ENCODE data around the gene LENG8.
A peak's percentile ranks its signal among the peaks of the same experiment; 100 is the strongest.
"Not testable (repeated sequence)": the region's sequence is repeated elsewhere in the genome, so short reads cannot be mapped to it uniquely, and the experiment has no call there.

Gene LENG8

DNA sequence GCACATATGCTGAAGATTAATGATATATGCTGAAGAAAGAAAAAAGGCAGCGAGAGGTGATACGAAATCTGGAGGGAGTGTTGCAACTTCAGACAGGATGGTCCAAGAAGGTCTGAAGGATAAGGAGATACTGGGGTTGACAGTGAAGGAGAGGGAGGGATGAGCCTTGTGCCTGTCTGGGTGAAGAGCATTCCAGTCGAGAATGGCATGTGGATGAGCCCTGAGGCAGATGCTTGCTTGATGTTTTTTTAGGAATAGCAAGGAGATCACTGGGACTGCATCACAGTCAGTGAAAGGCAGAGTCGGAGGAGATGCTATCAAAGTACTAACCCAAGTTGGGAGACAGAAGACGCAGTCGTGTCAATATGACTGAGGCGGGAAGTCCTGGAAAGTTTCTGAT is 40.3 kb downstream of the LENG8 start:
- no peak for DNase-seq

DNA sequence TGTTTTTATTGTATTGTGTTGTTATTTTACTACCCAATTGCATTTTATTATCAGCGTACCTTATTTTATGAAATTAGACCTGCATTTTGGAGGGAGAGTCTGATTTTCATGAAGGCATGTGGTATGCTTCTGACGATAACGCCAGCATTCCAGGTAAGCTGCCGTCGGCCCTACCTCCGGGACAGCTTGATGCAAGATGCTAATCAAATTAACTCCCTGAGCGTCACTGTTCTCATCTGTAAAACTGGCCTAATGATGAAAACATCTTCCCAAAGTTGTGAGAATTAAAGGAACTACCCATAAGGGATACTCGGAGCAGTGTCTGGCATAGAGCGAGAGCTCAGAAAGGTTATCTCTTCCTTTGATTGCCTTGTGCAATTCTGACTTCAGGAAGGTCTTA is 40.8 kb downstream of the LENG8 start:
- DNase-seq: no peak

GRCh38 chr19:54492568-54492967 is 43.6 kb downstream of the LENG8 start:
- DNase-seq: no peak

DNA sequence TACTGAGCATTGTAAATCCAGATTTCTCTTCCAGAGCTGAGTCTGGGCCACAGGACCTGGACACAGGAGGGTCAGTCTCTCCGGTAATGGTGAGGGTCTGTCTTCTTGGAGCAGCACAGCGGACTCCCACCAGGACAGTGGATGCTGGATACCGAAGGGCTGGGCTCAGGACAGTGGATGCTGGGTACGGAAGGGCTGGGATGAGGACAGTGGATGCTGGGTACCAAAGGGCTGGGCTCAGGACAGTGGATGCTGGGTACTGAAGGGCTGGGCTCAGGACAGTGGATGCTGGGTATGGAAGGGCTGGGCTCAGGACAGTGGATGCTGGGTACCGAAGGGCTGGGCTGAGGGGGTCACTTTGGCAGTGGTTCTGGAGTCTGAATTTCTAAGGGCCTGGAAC is 44.1 kb downstream of the LENG8 start:
- DNase-seq: not testable (repeated sequence)

DNA sequence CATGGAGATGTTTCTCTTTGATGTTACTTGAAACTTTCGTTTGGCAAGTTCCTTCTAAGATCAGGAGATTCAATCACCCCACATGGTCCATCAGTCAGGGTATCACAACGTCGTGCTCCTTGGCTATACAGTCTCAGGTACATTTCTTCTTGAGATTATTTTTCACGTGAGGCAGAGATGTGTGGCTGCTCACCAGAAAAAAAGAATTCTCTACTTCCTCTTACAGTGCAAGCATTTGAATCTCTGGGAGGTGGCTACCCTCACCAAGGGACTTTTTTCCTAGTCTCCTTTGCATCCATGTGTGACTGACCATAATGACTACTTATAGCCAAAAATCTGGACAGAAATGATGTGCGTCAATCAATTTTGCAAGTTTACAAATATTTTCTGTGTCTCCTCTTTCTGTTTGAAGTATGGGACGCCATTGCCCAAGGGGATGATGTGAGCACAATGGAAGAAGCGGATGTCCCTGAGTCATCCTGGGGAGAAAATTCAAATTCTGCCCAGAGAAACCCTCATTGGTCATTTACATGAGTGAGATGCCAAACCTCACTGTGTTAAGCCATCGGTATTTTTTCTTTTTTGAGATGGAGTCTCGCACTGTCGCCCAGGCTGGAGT is 45.1 kb downstream of the LENG8 start:
- peak in 2 of 3 donors; percentile 38 for DNase-seq

DNA sequence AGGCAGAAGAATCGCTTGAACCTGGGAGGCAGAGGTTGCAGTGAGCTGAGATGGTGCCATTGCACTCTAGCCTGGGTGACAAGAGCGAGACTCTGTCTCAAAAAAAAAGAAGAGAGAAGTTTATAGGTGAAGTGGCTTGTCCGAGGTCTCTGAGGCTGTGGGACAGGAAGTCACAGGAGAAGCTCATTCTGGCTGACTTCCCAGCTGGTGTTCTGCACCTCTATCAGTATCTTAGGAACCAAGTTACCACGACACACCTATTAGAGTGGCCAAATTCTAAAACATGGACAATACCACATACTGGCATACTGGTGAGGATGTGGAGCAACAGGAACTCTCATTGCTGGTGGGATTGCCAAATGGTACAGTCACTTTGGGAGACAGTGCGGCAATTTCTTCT is 46.3 kb downstream of the LENG8 start:
- DNase-seq: not testable (repeated sequence)

DNA sequence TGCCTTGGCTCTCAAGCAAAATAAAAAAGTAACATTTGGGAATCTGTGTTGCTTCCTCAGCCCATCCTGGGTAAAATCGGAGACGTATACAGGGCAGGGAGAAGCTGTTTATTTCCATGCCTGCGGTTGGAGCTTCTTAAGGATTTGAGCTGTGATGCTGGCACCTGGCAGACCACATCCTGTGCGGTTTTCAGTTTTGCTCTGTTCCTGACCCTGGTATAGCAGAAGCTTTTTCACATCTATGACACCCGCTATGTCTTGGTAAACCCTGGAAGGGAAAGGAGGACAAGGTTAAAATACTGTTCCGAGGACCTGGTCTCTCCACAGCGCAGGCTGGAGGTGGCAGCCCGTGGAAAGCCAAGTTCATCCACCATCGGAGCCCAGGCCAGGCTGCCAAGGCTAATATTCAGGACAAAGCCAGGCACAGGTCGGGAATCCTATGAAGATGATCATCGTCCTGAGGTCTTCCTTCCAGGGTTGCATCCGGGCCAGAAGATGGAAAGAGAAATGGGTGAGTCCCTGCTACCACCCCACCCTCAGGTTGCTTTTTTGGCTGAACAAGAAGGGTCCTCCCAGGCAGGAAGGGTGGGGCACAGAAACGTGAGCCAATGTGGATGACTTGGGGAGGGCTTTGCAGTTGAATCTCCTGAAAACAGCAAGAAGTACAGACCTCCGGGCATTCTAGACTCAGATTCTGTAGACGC is 48.9 kb downstream of the LENG8 start:
- DNase-seq: not testable (repeated sequence)

- peak in 1 of 3 donors; percentile 38 for DNase-seq
Measured at GRCh38 chr19:54498451-54498772, 49.4 kb downstream of the LENG8 start.

DNA sequence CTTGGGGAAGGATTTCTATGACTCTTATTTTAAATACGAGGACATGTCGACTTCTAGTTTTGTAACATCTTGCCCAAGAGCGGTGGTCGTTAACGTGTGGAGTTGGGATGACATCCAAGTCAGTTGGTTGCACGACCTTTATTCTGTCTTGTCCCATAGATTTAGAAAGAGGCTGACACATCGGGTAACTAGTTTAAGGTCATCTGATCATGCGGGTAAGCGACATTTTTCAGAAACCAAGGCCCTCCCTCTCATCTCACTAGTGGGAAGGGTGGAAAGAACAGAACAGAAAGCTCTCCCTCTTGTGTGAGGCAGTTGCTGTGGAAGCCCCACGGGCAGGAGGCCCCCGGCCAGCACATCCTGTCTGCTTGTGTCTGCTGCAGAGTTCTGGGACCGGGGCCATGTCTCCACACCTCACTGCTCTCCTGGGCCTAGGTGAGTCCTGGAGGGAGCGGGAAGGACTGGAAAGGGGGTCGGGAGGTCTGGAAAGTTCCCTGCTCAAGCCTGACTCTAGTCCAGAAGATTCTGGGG is 53.6 kb downstream of the LENG8 start, which contains the start of gene LAIR2:
TSS of gene LAIR2 (plus strand) at position 314 of the 531 bp plus-strand sequence. CDS start at position 402, 88 bp downstream.
- DNase-seq: peak in 1 of 3 donors; percentile 39

DNA sequence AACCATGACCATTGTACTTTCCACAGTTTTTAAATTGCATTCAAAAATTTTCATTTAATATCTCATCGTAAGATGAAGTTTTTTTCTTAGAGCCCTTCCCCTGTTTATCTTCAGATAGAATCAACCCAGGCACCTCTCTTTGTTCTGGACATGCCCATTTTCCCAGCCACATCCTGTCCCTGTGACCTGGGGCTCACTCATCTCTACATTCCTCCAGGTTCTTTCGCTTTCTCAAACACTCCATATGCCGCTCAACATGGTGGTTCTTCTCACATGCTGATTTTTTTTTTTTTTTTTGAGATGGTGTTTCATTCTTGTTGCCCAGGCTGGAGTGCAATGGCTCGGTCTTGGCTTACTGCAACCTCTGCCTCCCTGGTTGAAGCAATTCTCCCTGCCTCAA is 56.5 kb downstream of the LENG8 start:
- DNase-seq: not testable (repeated sequence)

DNA sequence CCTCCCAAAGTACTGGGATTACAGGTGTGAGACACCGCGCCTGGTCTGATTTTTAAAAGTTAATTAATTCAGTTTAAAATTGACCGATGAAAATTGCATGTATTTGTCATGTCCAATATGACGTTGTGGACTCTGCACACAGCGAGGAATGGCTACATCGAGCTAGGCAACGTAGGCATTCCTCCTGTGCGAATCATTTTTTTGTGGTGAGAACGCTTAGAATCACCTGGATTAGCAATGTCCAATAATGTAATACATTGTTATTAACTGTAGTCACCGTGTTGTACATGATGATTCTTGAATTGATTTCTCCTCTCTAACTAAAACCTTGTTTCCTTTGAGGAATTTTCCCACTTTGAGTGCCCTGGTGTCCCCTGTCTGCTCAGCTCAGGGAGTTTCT is 57.1 kb downstream of the LENG8 start:
- no peak for DNase-seq

- DNase-seq: not testable (repeated sequence)
Measured at GRCh38 chr19:54507038-54507717, 58.2 kb downstream of the LENG8 start.

DNA sequence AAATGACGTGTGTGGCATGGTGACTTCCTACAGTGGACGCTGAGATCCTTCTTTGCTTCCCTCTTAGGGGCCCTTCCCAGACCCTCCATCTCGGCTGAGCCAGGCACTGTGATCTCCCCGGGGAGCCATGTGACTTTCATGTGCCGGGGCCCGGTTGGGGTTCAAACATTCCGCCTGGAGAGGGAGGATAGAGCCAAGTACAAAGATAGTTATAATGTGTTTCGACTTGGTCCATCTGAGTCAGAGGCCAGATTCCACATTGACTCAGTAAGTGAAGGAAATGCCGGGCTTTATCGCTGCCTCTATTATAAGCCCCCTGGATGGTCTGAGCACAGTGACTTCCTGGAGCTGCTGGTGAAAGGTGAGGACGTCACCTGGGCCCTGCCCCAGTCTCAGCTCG is 58.8 kb downstream of the LENG8 start:
- DNase-seq: no peak

DNA sequence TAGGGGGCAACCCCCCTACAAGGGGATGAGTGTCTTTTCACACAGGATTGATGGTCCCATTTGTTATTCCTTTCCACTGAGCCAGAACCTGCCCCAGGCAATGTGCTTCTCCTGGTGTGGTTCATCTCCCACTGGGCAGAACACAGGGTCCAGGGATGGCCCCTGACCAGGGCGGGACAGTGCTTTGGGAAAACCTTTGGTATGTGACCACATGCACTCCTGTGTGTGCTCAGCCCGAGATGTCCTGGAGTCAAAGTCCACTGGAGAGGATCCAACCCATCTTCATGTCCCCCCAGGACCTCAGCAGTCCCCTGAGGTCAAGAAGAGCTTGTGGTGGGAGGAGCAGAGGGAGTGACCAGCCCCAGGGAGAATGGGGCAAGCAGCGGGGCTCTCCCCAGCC is 59.5 kb downstream of the LENG8 start:
- not testable (repeated sequence) for DNase-seq

DNA sequence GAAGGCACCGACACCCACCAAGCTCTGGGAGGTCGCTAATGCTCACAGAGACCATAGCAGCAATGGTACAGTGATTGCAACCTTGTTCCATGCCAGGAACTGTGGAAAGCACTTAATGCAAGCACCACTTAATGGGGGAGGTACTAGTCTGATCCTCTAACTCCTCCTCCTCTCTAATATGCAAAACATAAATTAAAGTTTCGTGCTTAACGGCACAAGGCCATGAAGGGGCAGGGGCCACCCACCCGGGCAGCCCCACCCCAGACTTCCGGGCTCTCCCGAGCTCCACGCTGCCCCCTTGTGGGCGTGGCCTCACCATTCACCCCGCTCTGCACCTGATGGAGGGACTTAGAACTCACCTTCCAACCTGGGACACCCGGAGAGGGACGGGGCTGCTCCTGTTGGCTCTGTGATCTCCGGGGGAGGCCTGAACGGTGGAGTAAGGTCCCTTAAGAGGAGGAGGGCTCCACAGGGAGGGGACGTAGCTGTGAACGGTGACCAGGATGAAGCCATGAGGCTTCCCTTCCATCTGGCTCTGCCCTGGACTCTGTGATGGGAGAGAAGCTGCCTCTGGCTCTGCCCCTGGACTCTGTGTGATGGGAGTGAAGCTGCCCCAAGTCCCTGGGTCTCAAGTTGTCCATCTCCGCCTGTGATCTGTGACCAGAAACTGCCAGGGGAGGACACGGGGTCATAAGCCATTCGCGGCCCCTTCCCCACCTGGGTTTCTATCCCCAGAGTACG is 60.4 kb downstream of the LENG8 start:
- DNase-seq: not testable (repeated sequence)

Data from suppressor macrophage treated with lipopolysaccharide for 1 hour (primary cell).